SH-SY5Y (cell line): ENCODE results near the gene RNGTT.

ENCODE experiments used
- GATA2 ChIP-seq: IDR thresholded peaks from 2 replicates; pipeline ENCODE4 v1.6.1; 2011; ENCODE audit warnings: mild to moderate bottlenecking, low read depth, low read length
- GATA3 ChIP-seq: IDR thresholded peaks from 2 replicates; pipeline ENCODE4 v1.6.1; 2011; ENCODE audit warnings: low read depth, mild to moderate bottlenecking, low read length, moderate library complexity

- TF ChIP-seq GATA3 (no peak), GATA2 (no peak)
These were observed 47.4 kb upstream of the RNGTT start for GRCh38 chr6:89010825-89011224.
